ENCODE data around the gene TRAF2.

The TRAF2 gene

DNA sequence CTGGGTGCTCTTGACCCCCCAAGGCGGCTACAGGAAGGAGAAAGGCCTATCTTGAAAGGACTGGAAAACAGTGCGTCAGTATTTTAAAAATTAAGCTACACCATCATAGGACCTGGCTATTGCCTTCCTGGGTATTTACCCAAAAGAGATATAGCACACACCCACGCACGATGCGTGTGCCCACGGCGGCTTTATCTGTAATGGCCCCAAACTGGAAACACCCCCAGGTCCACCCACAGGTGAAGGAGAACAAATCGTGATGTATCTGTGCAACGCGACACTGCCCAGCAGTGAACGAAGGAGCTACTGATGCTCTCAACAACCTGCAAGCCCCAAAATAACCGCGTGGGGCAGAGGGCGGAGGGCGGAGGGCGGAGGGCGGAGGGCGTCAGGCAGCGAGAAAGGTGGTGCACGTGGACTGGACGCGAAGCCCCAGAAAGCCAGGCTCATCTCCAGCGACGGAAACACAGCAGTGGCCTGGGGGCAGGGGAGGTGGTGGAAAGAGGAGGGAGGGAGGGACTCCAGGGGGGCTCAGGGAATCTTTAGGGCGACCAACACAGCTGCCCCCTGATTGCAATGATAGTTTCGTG, 78.6 kb downstream of the TRAF2 start:
- no peak for DNase-seq

DNA sequence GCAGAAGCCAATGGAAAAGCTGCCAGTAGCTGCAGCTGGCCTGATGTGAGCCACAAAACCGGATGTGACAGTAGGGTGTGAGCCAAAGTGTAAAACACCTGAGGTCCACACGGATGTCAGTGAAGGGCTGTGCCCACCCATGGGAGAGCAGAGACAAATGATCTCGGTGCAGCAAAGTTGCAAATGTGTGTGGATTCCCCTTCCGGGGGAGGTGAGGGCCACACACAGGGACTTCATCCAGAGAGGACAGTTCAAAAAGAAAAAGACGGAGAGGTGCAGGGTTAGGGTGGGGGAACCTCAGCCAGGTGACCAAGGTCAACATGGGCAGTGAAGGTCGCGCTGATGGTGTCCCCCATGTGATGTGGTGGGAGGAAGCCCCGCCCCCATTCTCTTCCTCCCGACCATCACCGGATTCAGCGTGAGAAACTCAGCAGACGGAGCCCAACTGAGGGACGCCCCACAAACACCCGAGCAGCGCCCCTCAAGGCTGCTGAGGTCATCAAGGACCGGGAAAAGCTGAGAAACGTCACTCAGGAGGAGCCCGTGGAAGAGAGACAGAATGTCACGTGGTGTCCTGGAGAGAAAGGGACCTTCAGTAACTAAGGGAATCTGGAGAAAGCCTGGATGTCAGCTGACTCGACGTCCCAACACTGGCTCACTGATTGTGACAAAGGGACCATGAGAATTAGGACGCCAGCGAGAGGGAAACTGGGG, 79.6 kb downstream of the TRAF2 start:
- DNase-seq: no peak

GRCh38 chr9:136968333-136969127, 82.2 kb downstream of the TRAF2 start:
- no peak for DNase-seq

- DNase-seq: no peak
Observed at GRCh38 chr9:136969150-136969549, 82.8 kb downstream of the TRAF2 start.

GRCh38 chr9:136969774-136970173, 83.5 kb downstream of the TRAF2 start:
- no peak for DNase-seq

- no peak for DNase-seq
Observed at GRCh38 chr9:136970361-136970760, 84.0 kb downstream of the TRAF2 start.

GRCh38 chr9:136971746-136972145, 85.4 kb downstream of the TRAF2 start:
- DNase-seq: no peak

- DNase-seq: no peak
Observed at GRCh38 chr9:136972335-136972734, 86.0 kb downstream of the TRAF2 start.

DNA sequence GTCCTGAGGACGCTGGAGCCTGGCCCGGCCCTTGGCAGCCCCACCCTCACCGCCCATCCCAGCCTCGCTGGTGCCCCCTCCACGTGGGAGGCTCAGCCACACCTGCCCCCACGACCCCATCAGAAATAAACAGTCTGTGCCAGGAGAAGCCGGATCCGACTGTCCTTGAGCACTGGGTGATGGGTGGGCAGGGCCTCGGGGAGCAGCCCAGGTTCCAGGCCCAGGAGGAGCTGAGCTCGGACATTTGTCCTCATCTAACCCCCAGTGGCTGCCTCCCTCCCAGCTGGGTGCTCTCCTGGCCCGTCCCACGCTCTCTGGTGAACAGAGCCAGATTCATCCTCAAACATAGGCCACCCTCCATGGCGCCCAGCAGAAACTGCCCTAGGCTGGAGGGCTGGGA, 86.4 kb downstream of the TRAF2 start:
- DNase-seq: no peak

GRCh38 chr9:136973618-136974617, 87.6 kb downstream of the TRAF2 start:
- DNase-seq: no peak

GRCh38 chr9:136974817-136975535, 88.7 kb downstream of the TRAF2 start:
- no peak for DNase-seq

DNA sequence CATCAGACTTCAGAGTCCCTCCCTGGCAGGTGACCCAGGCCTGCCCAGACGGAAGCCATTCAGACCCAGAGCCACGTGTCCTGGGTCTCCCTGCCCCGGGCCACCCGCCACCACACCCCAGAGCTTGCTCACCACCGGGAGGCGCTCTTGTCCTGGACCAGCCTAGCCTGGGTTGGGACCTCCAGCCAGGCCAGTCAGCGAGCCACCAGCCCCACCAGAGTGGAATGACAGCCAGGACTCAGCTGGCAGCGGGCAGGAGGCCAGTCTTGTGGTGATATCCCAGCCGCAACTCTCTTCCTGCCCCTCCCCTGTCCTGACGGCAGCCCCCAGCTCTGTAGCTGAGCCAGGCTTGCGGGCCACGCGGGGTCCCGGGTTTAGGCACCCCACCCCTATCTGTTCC, 89.3 kb downstream of the TRAF2 start:
- no peak for DNase-seq

Measured in KG1 (cell line).